Measurements from ENCODE around the gene PPP1R2. TPM values are rescaled to one million over a fixed set of nuclear protein-coding genes. Genes with fewer than 3 reads are reported as not detected.

The PPP1R2 gene
- polyA plus RNA-seq, 1 of the 3 experiments (the other 2 are of a cell fraction): 8.1 TPM

- TF ChIP-seq IRF3 (IDR thresholded peaks at IDR 0.05; ENCODE audit: low read depth, low read length) (no peak), RFX5 (IDR thresholded peaks at IDR 0.05; ENCODE audit: low read length) (no peak), TCF12 (IDR thresholded peaks at IDR 0.05) (no peak), SIN3A (IDR thresholded peaks at IDR 0.05; ENCODE audit: borderline replicate concordance, low read depth, low read length) (no peak), YY1 (IDR thresholded peaks at IDR 0.05; ENCODE audit: low read depth) (no peak), FOSL2 (IDR thresholded peaks at IDR 0.05; ENCODE audit: borderline replicate concordance, low read depth) (no peak), EP300 (IDR thresholded peaks at IDR 0.05; ENCODE audit: borderline replicate concordance in 1 of 2, low read depth in 1 of 2, low read length in 1 of 2) (no peak), MAX (IDR thresholded peaks at IDR 0.05; ENCODE audit: low read depth) (no peak)
Observed at GRCh38 chr3:195532834-195533233, 10.3 kb downstream of the PPP1R2 start (continued).

GRCh38 chr3:195532345-195532744, 10.8 kb downstream of the PPP1R2 start:
- H3K79me2 ChIP-seq (ENCODE audit: insufficient read depth): peaks cover 65% of the 10 kb centered on the region
- ChIA-PET CTCF (interaction anchor here (0.7 to 2.1 kb wide), 3 partner anchors 9 to 261 kb away, joined by 3 to 7 read pairs (median 3); partner anchors contain the start of gene XXYLT1), POLR2A (no interaction called here)

More at GRCh38 chr3:195532345-195532744, 10.8 kb downstream of the PPP1R2 start:
- Histone ChIP-seq H3K4me1 (ENCODE audit: control insufficient read depth in 1 of 2, insufficient read depth in 2 of 2, low read depth in 1 of 2, low read length in 1 of 2) (no peaks in the 10 kb centered on the region), H3K36me3 (replicated peaks in 1 of 2; ENCODE audit: control insufficient read depth in 1 of 2, insufficient read depth in 2 of 2, low read length in 1 of 2) (peaks cover 0 to 11% of the 10 kb centered on the region in 2 experiments), H3K9me3 (no peaks in the 10 kb centered on the region), H3K9ac (no peak overlapping the region), H3K9me2 (no peaks in the 10 kb centered on the region), H3K4me2 (no peak overlapping the region), H3K4me3 (ENCODE audit: low read depth in 2 of 2, low read length in 1 of 2) (no peak overlapping the region), H3K27me3 (ENCODE audit: insufficient read depth) (no peaks in the 10 kb centered on the region), H3K27ac (ENCODE audit: low read depth in 2 of 2, low read length in 1 of 2) (no peak overlapping the region), H3F3A (replicated peaks; ENCODE audit: insufficient read depth) (no peaks in the 10 kb centered on the region), H4K20me1 (ENCODE audit: insufficient read depth) (peaks cover 20% of the 10 kb centered on the region), H2AFZ (ENCODE audit: low read depth) (no peak overlapping the region)
- 79% methylated on average over 3 of the region's 3 CpGs for WGBS (ENCODE audit: low lambda C conversion rate)
- no peak for DNase-seq
- TF ChIP-seq RFX5 (IDR thresholded peaks at IDR 0.05; ENCODE audit: low read length): no peak
- TF ChIP-seq SMC3 (IDR thresholded peaks at IDR 0.05; ENCODE audit: low read depth, low read length): no peak
- TF ChIP-seq MAX (IDR thresholded peaks at IDR 0.05; ENCODE audit: low read depth): no peak
- no peak for TF ChIP-seq USF1 (IDR thresholded peaks at IDR 0.05; ENCODE audit: borderline replicate concordance, low read depth)
- no peak for TF ChIP-seq ZBTB33 (IDR thresholded peaks at IDR 0.05; ENCODE audit: borderline replicate concordance, low read depth)
- TF ChIP-seq TEAD4 (IDR thresholded peaks at IDR 0.05; ENCODE audit: borderline replicate concordance, insufficient read depth): no peak
- no peak for TF ChIP-seq MEF2A (IDR thresholded peaks at IDR 0.05; ENCODE audit: borderline replicate concordance, low read depth)
- TF ChIP-seq ELF1 (IDR thresholded peaks at IDR 0.05): no peak
- TF ChIP-seq FOSL2 (IDR thresholded peaks at IDR 0.05; ENCODE audit: borderline replicate concordance, low read depth): no peak
- no peak for TF ChIP-seq EP300 (IDR thresholded peaks at IDR 0.05; ENCODE audit: borderline replicate concordance in 1 of 2, low read depth in 1 of 2, low read length in 1 of 2)
- TF ChIP-seq IRF3 (IDR thresholded peaks at IDR 0.05; ENCODE audit: low read depth, low read length): no peak
- no peak for TF ChIP-seq RXRA (IDR thresholded peaks at IDR 0.05; ENCODE audit: borderline replicate concordance, low read depth)
- no peak for TF ChIP-seq CTCF (IDR thresholded peaks at IDR 0.05)
- no peak for TF ChIP-seq GABPA (IDR thresholded peaks at IDR 0.05; ENCODE audit: low read depth)
- TF ChIP-seq CHD2 (IDR thresholded peaks at IDR 0.05; ENCODE audit: low read length, partially characterized antibody): no peak
- TF ChIP-seq FOXM1 (IDR thresholded peaks at IDR 0.05; ENCODE audit: low read depth): no peak
- TF ChIP-seq TAF1 (IDR thresholded peaks at IDR 0.05; ENCODE audit: borderline replicate concordance, low read depth, low read length): no peak
- TF ChIP-seq GATA2 (CRISPR knock-in tag; IDR thresholded peaks at IDR 0.05): no peak
- TF ChIP-seq RAD21 (IDR thresholded peaks at IDR 0.05; ENCODE audit: low read length): no peak

All from SK-N-SH (cell line).